ENCODE measurements around the gene PTPRE. TPM values are rescaled to one million over a fixed set of nuclear protein-coding genes. Genes with fewer than 3 reads are reported as not detected.

The PTPRE gene, protein sequence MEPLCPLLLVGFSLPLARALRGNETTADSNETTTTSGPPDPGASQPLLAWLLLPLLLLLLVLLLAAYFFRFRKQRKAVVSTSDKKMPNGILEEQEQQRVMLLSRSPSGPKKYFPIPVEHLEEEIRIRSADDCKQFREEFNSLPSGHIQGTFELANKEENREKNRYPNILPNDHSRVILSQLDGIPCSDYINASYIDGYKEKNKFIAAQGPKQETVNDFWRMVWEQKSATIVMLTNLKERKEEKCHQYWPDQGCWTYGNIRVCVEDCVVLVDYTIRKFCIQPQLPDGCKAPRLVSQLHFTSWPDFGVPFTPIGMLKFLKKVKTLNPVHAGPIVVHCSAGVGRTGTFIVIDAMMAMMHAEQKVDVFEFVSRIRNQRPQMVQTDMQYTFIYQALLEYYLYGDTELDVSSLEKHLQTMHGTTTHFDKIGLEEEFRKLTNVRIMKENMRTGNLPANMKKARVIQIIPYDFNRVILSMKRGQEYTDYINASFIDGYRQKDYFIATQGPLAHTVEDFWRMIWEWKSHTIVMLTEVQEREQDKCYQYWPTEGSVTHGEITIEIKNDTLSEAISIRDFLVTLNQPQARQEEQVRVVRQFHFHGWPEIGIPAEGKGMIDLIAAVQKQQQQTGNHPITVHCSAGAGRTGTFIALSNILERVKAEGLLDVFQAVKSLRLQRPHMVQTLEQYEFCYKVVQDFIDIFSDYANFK
- 15.2 TPM for total RNA-seq
- 12.3 TPM for polyA plus RNA-seq
- long read RNA-seq, donor 1 = 0 reads
- long read RNA-seq, donor 2 = 0 reads
- long read RNA-seq, donor 3, full-length matches to known transcripts = 1 of 1 reads
- long read RNA-seq, donor 3, partial matches to known transcripts = 0 of 1 reads
- long read RNA-seq, donor 3, other reads (novel, unspliced or antisense) = 0 of 1 reads
- long read RNA-seq, donor 4, full-length matches to known transcripts = 2 of 2 reads
- long read RNA-seq, donor 4, partial matches to known transcripts = 0 of 2 reads
- long read RNA-seq, donor 4, other reads (novel, unspliced or antisense) = 0 of 2 reads
- long read RNA-seq, donor 5, full-length matches to known transcripts = 3 of 3 reads
- long read RNA-seq, donor 5, partial matches to known transcripts = 0 of 3 reads
- long read RNA-seq, donor 5, other reads (novel, unspliced or antisense) = 0 of 3 reads
- long read RNA-seq, donor 6 = 0 reads
- long read RNA-seq, donor 7, full-length matches to known transcripts = 3 of 3 reads
- long read RNA-seq, donor 7, partial matches to known transcripts = 0 of 3 reads
- long read RNA-seq, donor 7, other reads (novel, unspliced or antisense) = 0 of 3 reads
- long read RNA-seq, donor 8, full-length matches to known transcripts = 1 of 1 reads
- long read RNA-seq, donor 8, partial matches to known transcripts = 0 of 1 reads
- long read RNA-seq, donor 8, other reads (novel, unspliced or antisense) = 0 of 1 reads
- long read RNA-seq, donor 9, full-length matches to known transcripts = 3 of 3 reads
- long read RNA-seq, donor 9, partial matches to known transcripts = 0 of 3 reads
- long read RNA-seq, donor 9, other reads (novel, unspliced or antisense) = 0 of 3 reads
- long read RNA-seq, donor 10 = 0 reads

- Histone ChIP-seq H3K9me3 (ENCODE audit: control insufficient read depth in 2 of 2, insufficient read depth in 1 of 2, low read length in 1 of 2) (no peaks in the 10 kb centered on the region), H3K4me3 (ENCODE audit: low read length in 2 of 2) (peak within 1 kb of the TSS in 1 of 2 donors; percentile 62), H3K36me3 (ENCODE audit: control insufficient read depth in 2 of 2, insufficient read depth in 2 of 2, low read length in 1 of 2) (no peaks in the 10 kb centered on the region), H3K27me3 (ENCODE audit: control insufficient read depth in 2 of 2, insufficient read depth in 1 of 2, low read length in 1 of 2) (peaks cover 12 to 44% of the 10 kb centered on the region in 2 donors), H3K4me1 (ENCODE audit: control insufficient read depth in 2 of 2, insufficient read depth in 2 of 2, low read length in 2 of 2) (no peaks in the 10 kb centered on the region), H3K27ac (ENCODE audit: low read depth in 1 of 2, low read length in 1 of 2) (peak within 1 kb of the TSS in 1 of 2 donors; percentile 32)
- WGBS = 9% methylated on average over 78 of the region's 78 CpGs
- DNase-seq (ENCODE audit: low read depth in 6 of 9, low spot score in 9 of 9) = peak in 7 of 9 donors; percentile 17 to 76 (median 50)
Observed at GRCh38 chr10:127906548-127907377, at the start of gene PTPRE. Gene PTPRE, plus strand, starts transcription at chr10:127907103. Its CDS starts 133,779 bp downstream, at chr10:128040882.

GRCh38 chr10:127860592-127860991 lies 46.3 kb upstream of the PTPRE start:
- Histone ChIP-seq H3K4me3 (ENCODE audit: low read length in 2 of 2) (no peak overlapping the region), H3K36me3 (ENCODE audit: control insufficient read depth in 2 of 2, insufficient read depth in 2 of 2, low read length in 1 of 2) (no peaks in the 10 kb centered on the region), H3K9me3 (ENCODE audit: control insufficient read depth in 2 of 2, insufficient read depth in 1 of 2, low read length in 1 of 2) (no peaks in the 10 kb centered on the region), H3K27me3 (ENCODE audit: control insufficient read depth in 2 of 2, insufficient read depth in 1 of 2, low read length in 1 of 2) (no peaks in the 10 kb centered on the region), H3K4me1 (ENCODE audit: control insufficient read depth in 2 of 2, insufficient read depth in 2 of 2, low read length in 2 of 2) (no peaks in the 10 kb centered on the region), H3K27ac (ENCODE audit: low read depth in 1 of 2, low read length in 1 of 2) (no peak overlapping the region)
- no peak for DNase-seq (ENCODE audit: low read depth in 6 of 9, low spot score in 9 of 9)
- WGBS = 95% methylated on average over 6 of the region's 6 CpGs

- no peak for DNase-seq (ENCODE audit: low read depth in 6 of 9, low spot score in 9 of 9)
- Histone ChIP-seq H3K4me1 (ENCODE audit: control insufficient read depth in 2 of 2, insufficient read depth in 2 of 2, low read length in 2 of 2) (no peaks in the 10 kb centered on the region), H3K9me3 (ENCODE audit: control insufficient read depth in 2 of 2, insufficient read depth in 1 of 2, low read length in 1 of 2) (no peaks in the 10 kb centered on the region), H3K4me3 (ENCODE audit: low read length in 2 of 2) (no peak overlapping the region), H3K36me3 (ENCODE audit: control insufficient read depth in 2 of 2, insufficient read depth in 2 of 2, low read length in 1 of 2) (no peaks in the 10 kb centered on the region), H3K27me3 (ENCODE audit: control insufficient read depth in 2 of 2, insufficient read depth in 1 of 2, low read length in 1 of 2) (no peaks in the 10 kb centered on the region), H3K27ac (ENCODE audit: low read depth in 1 of 2, low read length in 1 of 2) (no peak overlapping the region)
- WGBS = 98% methylated on average over 6 of the region's 6 CpGs
Observed at GRCh38 chr10:127863231-127863825, 43.6 kb upstream of the PTPRE start.

DNA sequence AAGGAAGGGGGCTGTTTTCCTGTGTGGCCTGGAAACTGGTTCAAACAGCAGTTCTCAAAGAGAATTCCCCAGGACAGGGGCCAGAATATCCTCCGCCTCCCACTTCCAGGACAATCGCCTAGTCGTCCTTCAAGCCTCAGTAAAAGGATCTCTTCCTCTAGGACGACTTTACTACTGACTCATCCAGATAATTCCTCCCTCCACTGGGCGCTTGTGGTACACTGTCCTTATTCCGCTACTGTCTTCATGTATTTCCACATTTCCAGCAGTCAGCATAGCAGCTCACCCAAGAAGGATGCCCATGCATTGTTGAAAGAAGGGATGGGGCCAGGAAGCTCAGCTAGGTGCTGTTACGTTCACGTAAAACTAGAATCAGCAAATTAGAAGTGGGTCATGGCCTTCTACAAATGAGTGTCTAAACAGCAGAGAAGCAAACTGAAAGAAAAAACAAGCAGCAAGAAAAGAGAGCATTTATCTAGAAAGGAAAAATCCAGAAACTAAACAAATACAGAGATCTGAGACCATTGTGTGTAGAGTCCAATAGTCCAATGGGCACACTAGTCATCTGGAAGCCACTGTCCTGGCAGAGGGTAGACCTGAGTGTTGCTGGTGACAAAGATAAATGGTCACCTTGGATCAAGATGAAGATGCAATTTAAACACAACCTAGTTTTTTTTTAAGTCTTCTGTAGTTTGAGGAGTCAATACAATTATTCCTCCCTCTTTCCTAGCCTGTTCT lies 40.5 kb upstream of the PTPRE start:
- whole genome bisulfite sequencing = 95% methylated on average over 8 of the region's 8 CpGs
- H3K27me3 ChIP-seq (ENCODE audit: control insufficient read depth in 2 of 2, insufficient read depth in 1 of 2, low read length in 1 of 2) = no peaks in the 10 kb centered on the region
- no peak overlapping the region for H3K4me3 ChIP-seq (ENCODE audit: low read length in 2 of 2)
- no peaks in the 10 kb centered on the region for H3K9me3 ChIP-seq (ENCODE audit: control insufficient read depth in 2 of 2, insufficient read depth in 1 of 2, low read length in 1 of 2)
- peaks cover 3 to 9% of the 10 kb centered on the region in 2 donors for H3K4me1 ChIP-seq (ENCODE audit: control insufficient read depth in 2 of 2, insufficient read depth in 2 of 2, low read length in 2 of 2)
- no peaks in the 10 kb centered on the region for H3K36me3 ChIP-seq (ENCODE audit: control insufficient read depth in 2 of 2, insufficient read depth in 2 of 2, low read length in 1 of 2)
- DNase-seq (ENCODE audit: low read depth in 6 of 9, low spot score in 9 of 9) = no peak
- no peak overlapping the region for H3K27ac ChIP-seq (ENCODE audit: low read depth in 1 of 2, low read length in 1 of 2)

DNA sequence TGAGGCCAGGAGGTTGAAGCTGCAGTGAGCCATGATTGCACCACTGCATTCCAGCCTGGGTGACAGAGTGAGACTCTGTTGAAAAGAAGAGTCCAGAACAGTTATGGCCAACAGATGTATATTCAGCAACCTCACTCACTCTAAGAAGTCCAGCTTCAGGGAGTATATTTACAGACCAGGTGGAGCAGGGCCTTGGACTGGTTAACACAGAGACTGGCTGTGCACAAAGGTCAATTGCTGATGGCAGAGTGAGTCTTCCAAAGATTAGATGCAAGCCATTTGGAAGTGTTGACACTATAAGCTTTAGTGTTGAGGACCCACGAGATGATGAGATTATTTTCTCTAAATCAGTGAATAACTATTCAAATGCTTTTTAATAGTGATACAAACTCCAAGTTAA lies 39.1 kb upstream of the PTPRE start:
- H3K4me1 ChIP-seq (ENCODE audit: control insufficient read depth in 2 of 2, insufficient read depth in 2 of 2, low read length in 2 of 2) = peaks cover 11 to 23% of the 10 kb centered on the region in 2 donors
- 95% methylated on average over 1 of the region's 1 CpG for WGBS
- no peak overlapping the region for H3K4me3 ChIP-seq (ENCODE audit: low read length in 2 of 2)
- no peak overlapping the region for H3K27ac ChIP-seq (ENCODE audit: low read depth in 1 of 2, low read length in 1 of 2)
- no peak for DNase-seq (ENCODE audit: low read depth in 6 of 9, low spot score in 9 of 9)
- no peaks in the 10 kb centered on the region for H3K36me3 ChIP-seq (ENCODE audit: control insufficient read depth in 2 of 2, insufficient read depth in 2 of 2, low read length in 1 of 2)
- no peaks in the 10 kb centered on the region for H3K9me3 ChIP-seq (ENCODE audit: control insufficient read depth in 2 of 2, insufficient read depth in 1 of 2, low read length in 1 of 2)
- H3K27me3 ChIP-seq (ENCODE audit: control insufficient read depth in 2 of 2, insufficient read depth in 1 of 2, low read length in 1 of 2) = peaks cover 0 to 2% of the 10 kb centered on the region in 2 donors

GRCh38 chr10:127869329-127869728 lies 37.6 kb upstream of the PTPRE start:
- Histone ChIP-seq H3K27me3 (ENCODE audit: control insufficient read depth in 2 of 2, insufficient read depth in 1 of 2, low read length in 1 of 2) (peaks cover 0 to 2% of the 10 kb centered on the region in 2 donors), H3K4me3 (ENCODE audit: low read length in 2 of 2) (no peak overlapping the region), H3K4me1 (ENCODE audit: control insufficient read depth in 2 of 2, insufficient read depth in 2 of 2, low read length in 2 of 2) (peaks cover 19 to 37% of the 10 kb centered on the region in 2 donors), H3K27ac (ENCODE audit: low read depth in 1 of 2, low read length in 1 of 2) (no peak overlapping the region), H3K36me3 (ENCODE audit: control insufficient read depth in 2 of 2, insufficient read depth in 2 of 2, low read length in 1 of 2) (no peaks in the 10 kb centered on the region), H3K9me3 (ENCODE audit: control insufficient read depth in 2 of 2, insufficient read depth in 1 of 2, low read length in 1 of 2) (no peaks in the 10 kb centered on the region)
- DNase-seq (ENCODE audit: low read depth in 6 of 9, low spot score in 9 of 9) = no peak

- no peak overlapping the region for H3K27ac ChIP-seq (ENCODE audit: low read depth in 1 of 2, low read length in 1 of 2)
- peaks cover 0 to 2% of the 10 kb centered on the region in 2 donors for H3K27me3 ChIP-seq (ENCODE audit: control insufficient read depth in 2 of 2, insufficient read depth in 1 of 2, low read length in 1 of 2)
- peaks cover 19 to 37% of the 10 kb centered on the region in 2 donors for H3K4me1 ChIP-seq (ENCODE audit: control insufficient read depth in 2 of 2, insufficient read depth in 2 of 2, low read length in 2 of 2)
- 72% methylated on average over 7 of the region's 7 CpGs for WGBS
- peak in 1 of 9 donors; percentile 42 for DNase-seq (ENCODE audit: low read depth in 6 of 9, low spot score in 9 of 9)
- H3K9me3 ChIP-seq (ENCODE audit: control insufficient read depth in 2 of 2, insufficient read depth in 1 of 2, low read length in 1 of 2) = no peaks in the 10 kb centered on the region
- H3K36me3 ChIP-seq (ENCODE audit: control insufficient read depth in 2 of 2, insufficient read depth in 2 of 2, low read length in 1 of 2) = no peaks in the 10 kb centered on the region
- H3K4me3 ChIP-seq (ENCODE audit: low read length in 2 of 2) = no peak overlapping the region
Observed at GRCh38 chr10:127871631-127872010, 35.3 kb upstream of the PTPRE start.

Data from thymus (tissue), 14 donors.